Activated CD8-positive, alpha-beta memory T cell treated with anti-CD3 and anti-CD28 coated beads for 4 hours (primary cell): ENCODE results near the gene DHRS7C.

ENCODE experiments used
- DNase-seq, 2 donors: peaks; one replicate each; pipeline ENCODE4 v3.0.0-alpha.2; 2020; ENCODE audit warnings: low read depth in 2 of 2

DHRS7C gene

GRCh38 chr17:9766970-9767369 is 24.4 kb downstream of the DHRS7C start:
- DNase-seq: no peak

GRCh38 chr17:9765322-9765721 is 26.1 kb downstream of the DHRS7C start:
- DNase-seq: no peak

GRCh38 chr17:9763643-9764042 is 27.7 kb downstream of the DHRS7C start:
- DNase-seq: no peak

GRCh38 chr17:9760266-9760665 is 31.1 kb downstream of the DHRS7C start:
- DNase-seq: no peak

GRCh38 chr17:9755083-9755482 is 36.3 kb downstream of the DHRS7C start:
- no peak for DNase-seq

- DNase-seq: no peak
Observed at GRCh38 chr17:9750524-9750923, 40.9 kb downstream of the DHRS7C start.

GRCh38 chr17:9729735-9730420 is 61.5 kb downstream of the DHRS7C start:
- DNase-seq: no peak

- DNase-seq: no peak
Observed at GRCh38 chr17:9729034-9729650, 62.2 kb downstream of the DHRS7C start.

- no peak for DNase-seq
Observed at GRCh38 chr17:9728564-9728963, 62.8 kb downstream of the DHRS7C start.

- DNase-seq: no peak
Observed at GRCh38 chr17:9728005-9728404, 63.4 kb downstream of the DHRS7C start.

GRCh38 chr17:9726291-9726690 is 65.1 kb downstream of the DHRS7C start:
- no peak for DNase-seq

GRCh38 chr17:9725575-9725974 is 65.8 kb downstream of the DHRS7C start:
- no peak for DNase-seq
